Keratinocyte (primary cell): ENCODE results near the gene ARHGAP40.
A peak's percentile ranks its signal among the peaks of the same experiment; 100 is the strongest.

ENCODE experiments used
- EZH2 ChIP-seq: IDR thresholded peaks from one replicate; pipeline ENCODE4 v1.6.1; 2012; ENCODE audit warnings: inconsistent platforms, mild to moderate bottlenecking, low read length, moderate library complexity
- TF ChIP-seq, protein P1 (sequence below), 3 experiments: IDR thresholded peaks in 1 of 3; conservative IDR thresholded peaks in 1 of 3; optimal IDR thresholded peaks in 1 of 3; 2 replicates in 2 of 3; 3 replicates in 1 of 3; pipeline versions ENCODE3 to v1.5.1; 2011; ENCODE audit warnings: low read length in 3 of 3, mild to moderate bottlenecking in 3 of 3, moderate library complexity in 2 of 3, control low read depth in 1 of 3, inconsistent platforms in 1 of 3; ENCODE audit not compliant: insufficient read depth in 2 of 3; ENCODE audit errors: extremely low read depth in 1 of 3

DNA sequence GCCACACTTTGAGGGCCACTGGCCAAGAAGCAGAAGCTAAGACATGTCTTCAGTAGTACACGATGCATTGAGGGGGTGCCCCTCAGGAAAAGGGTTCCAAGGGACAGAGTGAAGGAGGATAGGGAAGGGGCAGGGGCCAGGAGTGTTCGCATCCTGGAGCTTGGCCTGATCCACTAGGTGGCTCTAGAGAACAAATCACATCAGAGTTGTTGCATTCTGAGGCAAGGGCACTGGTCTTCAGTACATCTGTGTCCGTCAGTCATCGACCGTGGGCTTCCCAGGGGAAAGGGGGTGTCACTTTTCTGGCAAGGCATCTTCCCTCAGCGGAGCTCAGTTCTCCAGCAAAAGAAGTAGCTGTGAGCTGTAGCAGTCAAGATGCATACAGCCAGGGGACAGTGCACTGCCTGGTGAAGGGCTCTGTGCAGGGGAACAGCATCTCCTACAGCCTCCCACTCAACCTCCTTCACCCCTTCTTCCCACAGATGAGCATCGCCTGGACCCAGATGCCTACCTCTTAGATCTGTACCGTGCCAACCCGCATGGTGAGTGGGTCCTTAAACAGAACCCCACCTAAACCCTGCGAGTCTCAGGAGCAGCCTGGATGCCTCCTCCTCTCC, 47.8 kb downstream of the ARHGAP40 start:
- TF ChIP-seq, protein P1, sequence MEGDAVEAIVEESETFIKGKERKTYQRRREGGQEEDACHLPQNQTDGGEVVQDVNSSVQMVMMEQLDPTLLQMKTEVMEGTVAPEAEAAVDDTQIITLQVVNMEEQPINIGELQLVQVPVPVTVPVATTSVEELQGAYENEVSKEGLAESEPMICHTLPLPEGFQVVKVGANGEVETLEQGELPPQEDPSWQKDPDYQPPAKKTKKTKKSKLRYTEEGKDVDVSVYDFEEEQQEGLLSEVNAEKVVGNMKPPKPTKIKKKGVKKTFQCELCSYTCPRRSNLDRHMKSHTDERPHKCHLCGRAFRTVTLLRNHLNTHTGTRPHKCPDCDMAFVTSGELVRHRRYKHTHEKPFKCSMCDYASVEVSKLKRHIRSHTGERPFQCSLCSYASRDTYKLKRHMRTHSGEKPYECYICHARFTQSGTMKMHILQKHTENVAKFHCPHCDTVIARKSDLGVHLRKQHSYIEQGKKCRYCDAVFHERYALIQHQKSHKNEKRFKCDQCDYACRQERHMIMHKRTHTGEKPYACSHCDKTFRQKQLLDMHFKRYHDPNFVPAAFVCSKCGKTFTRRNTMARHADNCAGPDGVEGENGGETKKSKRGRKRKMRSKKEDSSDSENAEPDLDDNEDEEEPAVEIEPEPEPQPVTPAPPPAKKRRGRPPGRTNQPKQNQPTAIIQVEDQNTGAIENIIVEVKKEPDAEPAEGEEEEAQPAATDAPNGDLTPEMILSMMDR (optimal IDR thresholded peaks at IDR 0.05 in 1 of 3, IDR thresholded peaks at IDR 0.05 in 1 of 3, conservative IDR thresholded peaks at IDR 0.05 in 1 of 3; ENCODE audit: extremely low read depth in 1 of 3, insufficient read depth in 2 of 3, low read length in 3 of 3), result peak; percentile 40 to 74 (median 67)
- no peak for TF ChIP-seq EZH2
